Fibroblast of lung (primary cell): ENCODE data around the gene VWA5B1. TPM values are rescaled to one million over a fixed set of nuclear protein-coding genes. Genes with fewer than 3 reads are reported as not detected.

Source experiments
- DNase-seq, 2 donors: peaks; one replicate each; pipeline versions ENCODE4 v3.0.0 to v3.0.0-alpha.2; 2010; ENCODE audit warnings: low read depth in 2 of 2
- H2AFZ ChIP-seq: 2 replicates; pipeline ENCODE4 v1.5.1; 2012; ENCODE audit warnings: low read length, control low read depth, inconsistent platforms
- H3K27ac ChIP-seq: 2 replicates; pipeline ENCODE4 v1.5.1; 2011; ENCODE audit warnings: low read length, control low read depth; ENCODE audit not compliant: insufficient read depth
- H3K27me3 ChIP-seq: 2 replicates; pipeline ENCODE4 v1.5.1; 2011; ENCODE audit warnings: mild to moderate bottlenecking, low read length; ENCODE audit not compliant: control insufficient read depth, insufficient read depth
- H3K36me3 ChIP-seq: 2 replicates; pipeline ENCODE4 v1.5.1; 2011; ENCODE audit warnings: low read length; ENCODE audit not compliant: control insufficient read depth, insufficient read depth
- H3K4me1 ChIP-seq: 2 replicates; pipeline ENCODE4 v1.5.1; 2011; ENCODE audit warnings: low read length; ENCODE audit not compliant: control insufficient read depth, insufficient read depth; ENCODE audit errors: extremely low read depth
- H3K4me2 ChIP-seq: 2 replicates; pipeline ENCODE4 v1.5.1; 2011; ENCODE audit warnings: low read length, control low read depth; ENCODE audit not compliant: insufficient read depth; ENCODE audit errors: extremely low read depth
- H3K4me3 ChIP-seq, 4 experiments: fragments of 200-600 bp in 1 of 4; sonication (generic) in 1 of 4; replicated peaks in 1 of 4; 2 replicates each; pipeline ENCODE4 v1.5.1; 2011 to 2016; ENCODE audit warnings: low read length in 4 of 4, low read depth in 3 of 4, mild to moderate bottlenecking in 3 of 4, control low read depth in 2 of 4, inconsistent platforms in 1 of 4, mixed read lengths in 1 of 4; ENCODE audit not compliant: insufficient read depth in 1 of 4; ENCODE audit errors: control extremely low read depth in 1 of 4
- H3K79me2 ChIP-seq: 2 replicates; pipeline ENCODE4 v1.5.1; 2012; ENCODE audit warnings: mild to moderate bottlenecking, low read length, inconsistent platforms; ENCODE audit not compliant: control insufficient read depth, insufficient read depth
- H3K9ac ChIP-seq: 2 replicates; pipeline ENCODE4 v1.5.1; 2011; ENCODE audit warnings: mild to moderate bottlenecking, low read length, control low read depth; ENCODE audit not compliant: insufficient read depth
- H3K9me3 ChIP-seq: 2 replicates; pipeline ENCODE4 v1.5.1; 2012; ENCODE audit warnings: low read depth, low read length; ENCODE audit not compliant: control insufficient read depth, insufficient read depth
- H4K20me1 ChIP-seq: 2 replicates; pipeline ENCODE4 v1.5.1; 2011; ENCODE audit warnings: low read length; ENCODE audit not compliant: control insufficient read depth, insufficient read depth; ENCODE audit errors: extremely low read depth
- CTCF ChIP-seq, 2 donors: IDR thresholded peaks in 1 of 2; conservative IDR thresholded peaks in 1 of 2; 1 replicate in 1 of 2; 2 replicates in 1 of 2; pipeline ENCODE4 v1.5.1; 2011 to 2012; ENCODE audit warnings: low read length in 2 of 2, control low read depth in 1 of 2, inconsistent platforms in 1 of 2, low read depth in 1 of 2, mild to moderate bottlenecking in 1 of 2
- EZH2 ChIP-seq: IDR thresholded peaks from 2 replicates; pipeline ENCODE4 v1.5.1; 2012; ENCODE audit warnings: low read length, control low read depth, mild to moderate bottlenecking; ENCODE audit errors: missing control alignments
- polyA plus RNA-seq, 2 donors: library from polyadenylated mRNA; depleted of rRNA in 1 of 2; stranded (reverse) in 1 of 2; unstranded in 1 of 2; fragments of >200 nt; gene quantifications; 2 replicates each; pipeline ENCODE4 v1.2.1, GENCODE V29; 2011 to 2012; ENCODE audit warnings: missing spikeins in 1 of 2
- total RNA-seq: library from RNA; depleted of rRNA; stranded (reverse); fragments of >200 nt; gene quantifications from 2 replicates; pipeline ENCODE4 v1.2.1, GENCODE V29; 2014

The VWA5B1 gene
- total and polyA plus RNA-seq, 2 donors (not counting 1 experiment from before 2014, with no cell fraction given): not detected

- no peaks in the 10 kb centered on the region for H4K20me1 ChIP-seq
- no peak overlapping the region for H3K4me3 ChIP-seq
- H3K4me1 ChIP-seq: peaks cover 7% of the 10 kb centered on the region
- no peak overlapping the region for H3K9ac ChIP-seq
- H3K4me2 ChIP-seq: no peak overlapping the region
- no peak for TF ChIP-seq EZH2
- no peak for TF ChIP-seq CTCF (conservative IDR thresholded peaks at IDR 0.05 in 1 of 2, IDR thresholded peaks at IDR 0.05 in 1 of 2; ENCODE audit: low read depth in 1 of 2, low read length in 2 of 2)
- no peak overlapping the region for H3K27ac ChIP-seq
- no peaks in the 10 kb centered on the region for H3K9me3 ChIP-seq
- no peak overlapping the region for H2AFZ ChIP-seq
- no peaks in the 10 kb centered on the region for H3K79me2 ChIP-seq
- no peaks in the 10 kb centered on the region for H3K36me3 ChIP-seq
- DNase-seq: no peak
- peaks cover 4% of the 10 kb centered on the region for H3K27me3 ChIP-seq
These were observed 36.8 kb downstream of the VWA5B1 start for GRCh38 chr1:20327467-20327866.

GRCh38 chr1:20328201-20328600 is 37.5 kb downstream of the VWA5B1 start:
- DNase-seq: no peak
- no peaks in the 10 kb centered on the region for H4K20me1 ChIP-seq
- H3K4me3 ChIP-seq: no peak overlapping the region
- H3K36me3 ChIP-seq: no peaks in the 10 kb centered on the region
- no peaks in the 10 kb centered on the region for H3K9me3 ChIP-seq
- H3K4me1 ChIP-seq: peaks cover 7% of the 10 kb centered on the region
- H3K4me2 ChIP-seq: no peak overlapping the region
- TF ChIP-seq CTCF (conservative IDR thresholded peaks at IDR 0.05 in 1 of 2, IDR thresholded peaks at IDR 0.05 in 1 of 2; ENCODE audit: low read depth in 1 of 2, low read length in 2 of 2) (no peak), EZH2 (no peak)
- peaks cover 8% of the 10 kb centered on the region for H3K27me3 ChIP-seq
- H3K27ac ChIP-seq: no peak overlapping the region
- no peak overlapping the region for H3K9ac ChIP-seq
- no peaks in the 10 kb centered on the region for H3K79me2 ChIP-seq
- H2AFZ ChIP-seq: no peak overlapping the region

GRCh38 chr1:20329793-20330542 is 39.3 kb downstream of the VWA5B1 start:
- no peak overlapping the region for H2AFZ ChIP-seq
- H3K36me3 ChIP-seq: no peaks in the 10 kb centered on the region
- H4K20me1 ChIP-seq: no peaks in the 10 kb centered on the region
- no peaks in the 10 kb centered on the region for H3K79me2 ChIP-seq
- peaks cover 3% of the 10 kb centered on the region for H3K4me1 ChIP-seq
- H3K9ac ChIP-seq: no peak overlapping the region
- DNase-seq: no peak
- H3K9me3 ChIP-seq: no peaks in the 10 kb centered on the region
- H3K27me3 ChIP-seq: peaks cover 11% of the 10 kb centered on the region
- no peak overlapping the region for H3K27ac ChIP-seq
- peak in 1 of 2 donors; percentile 9 for TF ChIP-seq CTCF (conservative IDR thresholded peaks at IDR 0.05 in 1 of 2, IDR thresholded peaks at IDR 0.05 in 1 of 2; ENCODE audit: low read depth in 1 of 2, low read length in 2 of 2)
- TF ChIP-seq EZH2: no peak
- H3K4me3 ChIP-seq: no peak overlapping the region
- H3K4me2 ChIP-seq: no peak overlapping the region
